Left ventricle myocardium inferior (tissue), 1 donor: Measurements from ENCODE around the gene NXPH2. TPM values are rescaled to one million over a fixed set of nuclear protein-coding genes. Genes with fewer than 3 reads are reported as not detected.
A peak's percentile ranks its signal among the peaks of the same experiment; 100 is the strongest.

Source experiments
- DNase-seq: peaks from one replicate; pipeline ENCODE4 v3.0.0-alpha.2; 2020
- H3K27ac ChIP-seq: fragments of 200-600 bp; replicated peaks from 2 replicates; pipeline ENCODE4 v1.8.0; 2021
- H3K27me3 ChIP-seq: fragments of 200-600 bp; 2 replicates; pipeline ENCODE4 v1.8.0; 2021; ENCODE audit warnings: low read depth
- H3K36me3 ChIP-seq: fragments of 200-600 bp; 2 replicates; pipeline ENCODE4 v1.8.0; 2021
- H3K4me1 ChIP-seq: fragments of 200-600 bp; 2 replicates; pipeline ENCODE4 v1.8.0; 2021
- H3K4me3 ChIP-seq: fragments of 200-600 bp; 2 replicates; pipeline ENCODE4 v1.8.0; 2021; ENCODE audit warnings: mild to moderate bottlenecking, moderate library complexity
- H3K9me3 ChIP-seq: fragments of 200-600 bp; replicated peaks from 2 replicates; pipeline ENCODE4 v1.8.0; 2021
- CTCF ChIP-seq: fragments of 200-600 bp; IDR thresholded peaks from 2 replicates; pipeline ENCODE4 v1.8.0; 2021; ENCODE audit warnings: antibody characterized with exemption, mild to moderate bottlenecking, borderline replicate concordance
- intact Hi-C: fragments of 100-400 bp; cut with micrococcal nuclease; formaldehyde crosslinking; loops from one replicate; pipeline ENCODE4 v1.11.0; 2022
- total RNA-seq: library from RNA; stranded (reverse); fragmentation: NEBNext Ultra II Directional; extraction: Animal tissue kit (Norgen Biotek cat#: 25700); gene quantifications from one replicate; pipeline ENCODE4 v1.2.1, GENCODE V29; 2021
- donor health status: DM: no; HTN: yes; CAD: no; lungs with severe emphysema.

NXPH2 gene
- total RNA-seq, 1 donor from 2014 or later, result not detected

DNA sequence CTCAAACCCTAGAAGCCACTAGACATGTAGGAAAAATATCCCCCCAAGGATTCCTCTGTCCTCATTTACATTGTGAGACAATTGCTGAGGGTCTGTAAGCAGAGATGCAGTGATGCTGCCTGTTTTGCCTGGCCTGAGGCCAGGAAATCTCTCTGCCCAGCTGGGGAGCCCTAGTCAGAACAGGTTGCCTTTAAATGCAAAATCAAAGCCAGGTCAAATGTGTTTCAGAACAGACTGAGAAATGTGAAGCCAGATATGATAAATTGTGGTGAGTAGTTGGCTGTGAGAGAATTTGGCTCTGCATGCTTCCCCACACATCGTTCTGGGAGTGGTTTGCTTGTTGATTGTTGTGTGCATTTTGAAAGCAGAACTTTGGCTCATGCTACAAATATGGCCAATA, 38.4 kb upstream of the NXPH2 start:
- intact Hi-C loops, result no loop called here

DNA sequence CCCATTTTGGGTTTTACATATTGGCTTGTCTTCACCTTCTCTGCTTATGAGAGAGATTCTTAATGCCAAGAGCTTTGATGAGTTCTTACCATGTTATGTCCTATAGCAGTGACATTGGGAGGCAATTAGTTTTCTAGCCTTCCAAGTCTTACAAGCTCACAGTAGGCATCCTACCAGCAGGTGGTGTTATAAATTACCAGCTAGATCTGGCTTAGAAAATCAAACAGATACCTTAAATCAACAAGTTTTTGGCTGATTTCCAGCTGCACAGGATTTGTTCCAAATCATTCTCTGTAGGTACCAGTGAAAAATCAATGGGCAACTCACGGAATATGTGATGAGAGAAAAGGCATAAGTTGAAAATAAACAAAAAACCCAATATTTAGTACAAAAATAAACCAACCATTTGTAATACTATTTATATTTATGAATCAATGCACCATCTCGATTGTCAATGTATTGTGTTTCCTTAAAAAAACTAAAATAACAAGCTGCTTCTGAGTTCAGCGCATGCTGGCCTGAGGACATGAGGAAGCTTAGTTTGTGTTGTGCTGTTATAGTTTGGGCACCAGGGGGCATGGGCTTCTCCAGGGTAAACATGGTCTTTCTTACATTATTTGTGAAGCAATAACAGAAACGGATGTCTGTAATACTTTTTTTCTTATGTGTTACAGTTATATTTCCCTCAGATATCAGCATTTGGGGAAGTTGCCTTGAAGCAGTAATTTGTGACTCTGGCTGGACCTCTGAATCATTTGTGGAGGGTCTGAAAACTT, 34.1 kb upstream of the NXPH2 start:
- H3K9me3 ChIP-seq, result no peaks in the 10 kb centered on the region
- H3K27ac ChIP-seq, result no peak overlapping the region
- H3K4me1 ChIP-seq, result no peaks in the 10 kb centered on the region
- TF ChIP-seq CTCF, result no peak
- no peak overlapping the region for H3K4me3 ChIP-seq
- peaks cover 25% of the 10 kb centered on the region for H3K27me3 ChIP-seq
- intact Hi-C loops, result no loop called here
- no peak for DNase-seq
- H3K36me3 ChIP-seq, result no peaks in the 10 kb centered on the region

More for the DNA sequence above, 38.4 kb upstream of the NXPH2 start:
- H3K4me1 ChIP-seq, result no peaks in the 10 kb centered on the region
- H3K36me3 ChIP-seq, result no peaks in the 10 kb centered on the region
- TF ChIP-seq CTCF, result no peak
- no peaks in the 10 kb centered on the region for H3K9me3 ChIP-seq
- H3K27me3 ChIP-seq, result peaks cover 15% of the 10 kb centered on the region
- no peak for DNase-seq
- no peak overlapping the region for H3K27ac ChIP-seq
- H3K4me3 ChIP-seq, result no peak overlapping the region

GRCh38 chr2:138811431-138811830, 31.2 kb upstream of the NXPH2 start:
- TF ChIP-seq CTCF, result no peak
- DNase-seq, result no peak
- intact Hi-C loops, result no loop called here

GRCh38 chr2:138794724-138795123, 14.5 kb upstream of the NXPH2 start:
- Histone ChIP-seq H3K27ac (no peak overlapping the region), H3K27me3 (peaks cover 52% of the 10 kb centered on the region), H3K4me3 (no peak overlapping the region), H3K36me3 (no peaks in the 10 kb centered on the region), H3K9me3 (peaks cover 9% of the 10 kb centered on the region), H3K4me1 (no peaks in the 10 kb centered on the region)
- TF ChIP-seq CTCF, result no peak
- DNase-seq, result no peak
- intact Hi-C loops, result no loop called here

More at GRCh38 chr2:138811431-138811830, 31.2 kb upstream of the NXPH2 start:
- Histone ChIP-seq H3K27ac (no peak overlapping the region), H3K36me3 (no peaks in the 10 kb centered on the region), H3K27me3 (peaks cover 22% of the 10 kb centered on the region), H3K4me3 (no peak overlapping the region), H3K9me3 (no peaks in the 10 kb centered on the region), H3K4me1 (no peaks in the 10 kb centered on the region)

DNA sequence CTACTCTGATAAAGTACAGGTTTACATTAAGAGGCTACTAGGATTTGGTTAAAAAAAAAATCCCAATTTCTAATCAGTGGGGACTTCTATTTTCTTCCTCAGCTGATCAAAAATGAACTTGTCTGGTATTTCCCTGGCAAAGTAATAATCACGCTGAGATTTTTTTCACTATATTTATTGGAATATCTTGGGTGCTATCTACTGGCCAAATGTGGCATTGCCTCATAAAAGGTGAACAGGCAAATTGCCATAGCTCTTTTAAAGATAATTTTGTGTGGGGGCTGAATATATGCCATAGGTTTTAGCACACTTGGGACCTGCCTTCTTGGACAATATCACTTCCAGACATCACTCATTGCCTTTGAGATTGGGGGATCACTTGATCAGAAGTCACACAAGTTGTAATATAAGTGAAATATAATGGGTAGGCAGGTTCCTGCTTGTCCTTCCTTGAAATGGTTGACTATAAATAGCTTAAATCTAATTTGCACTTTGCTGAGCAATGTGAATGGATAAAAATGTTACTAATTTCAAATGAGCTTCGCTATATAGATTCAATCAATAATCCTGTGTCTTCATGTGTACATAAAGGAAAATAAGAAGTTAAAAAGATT, 7.0 kb upstream of the NXPH2 start:
- Histone ChIP-seq H3K27me3 (peaks cover 37% of the 10 kb centered on the region), H3K9me3 (no peaks in the 10 kb centered on the region), H3K4me3 (no peak overlapping the region), H3K36me3 (no peaks in the 10 kb centered on the region), H3K4me1 (no peaks in the 10 kb centered on the region), H3K27ac (no peak overlapping the region)
- no peak for DNase-seq
- TF ChIP-seq CTCF, result peak; percentile 79
- intact Hi-C loops, result no loop called here
